BJ (cell line): ENCODE results near the gene KCNC4. TPM values are rescaled to one million over a fixed set of nuclear protein-coding genes. Genes with fewer than 3 reads are reported as not detected.

ENCODE experiments used
- CTCF ChIA-PET: fragments of 350-600 bp; formaldehyde crosslinking; extraction: SDS; loops from one replicate; lab custom pipeline; 2021; ENCODE audit warnings: antibody characterized with exemption, inconsistent platforms; lab: Yijun Ruan, JAX
- POLR2A ChIA-PET: fragments of 300-600 bp; sonication (Branson Sonifier 250); formaldehyde crosslinking; extraction: SDS; loops from one replicate; lab custom pipeline; 2021; ENCODE audit warnings: antibody characterized with exemption; lab: Charles Lee
- DNase-seq: peaks from one replicate; pipeline ENCODE4 v3.0.0-alpha.2; 2011; ENCODE audit warnings: low read depth
- H3K27me3 ChIP-seq: 2 replicates; pipeline ENCODE4 v1.6.0; 2011; ENCODE audit warnings: low read length; ENCODE audit not compliant: control insufficient read depth, insufficient read depth
- H3K36me3 ChIP-seq: 2 replicates; pipeline ENCODE4 v1.5.1; 2011; ENCODE audit warnings: low read length; ENCODE audit not compliant: control insufficient read depth, insufficient read depth
- H3K4me3 ChIP-seq: 2 replicates; pipeline ENCODE4 v1.5.1; 2011; ENCODE audit warnings: low read depth, mild to moderate bottlenecking, control low read depth, low read length
- polyA plus RNA-seq: library from polyadenylated mRNA; depleted of rRNA; stranded (reverse); fragments of >200 nt; gene quantifications from 2 replicates; pipeline ENCODE4 v1.2.3, GENCODE V29; 2011
- TF ChIP-seq, protein P1 (sequence below): IDR thresholded peaks from 2 replicates; pipeline ENCODE4 v1.5.1; 2011; ENCODE audit warnings: low read depth, mild to moderate bottlenecking, control low read depth, inconsistent platforms, low read length, moderate library complexity; ENCODE audit not compliant: insufficient read depth

Gene KCNC4
- polyA plus RNA-seq, 1 experiment: 2.6 TPM

DNA sequence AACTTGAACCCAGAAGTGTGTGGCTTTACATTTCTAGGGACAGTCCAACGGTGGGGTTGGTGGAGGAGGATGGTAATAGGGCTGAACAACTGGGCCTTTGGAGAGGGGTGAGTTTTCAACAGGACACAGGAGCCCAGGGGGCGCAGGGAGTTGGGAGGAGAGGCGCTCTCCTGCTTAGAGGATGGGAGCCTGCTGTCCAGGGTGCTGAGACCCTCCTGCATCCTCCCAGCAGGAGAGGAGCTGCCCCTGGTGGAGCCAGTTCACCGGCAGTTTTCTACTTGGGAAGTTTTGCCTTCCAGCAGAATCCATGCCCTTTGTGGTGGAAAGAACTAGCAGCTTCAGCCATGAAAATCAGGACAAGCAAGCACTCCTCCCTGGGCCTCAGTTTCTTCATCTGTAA, 8.6 kb downstream of the KCNC4 start:
- ChIA-PET CTCF (interaction anchor here (1.0 kb wide), 1 partner anchor 94 kb away, joined by 5 read pairs; no protein-coding TSS in a partner anchor), POLR2A (no interaction called here)
- TF ChIP-seq, protein P1, sequence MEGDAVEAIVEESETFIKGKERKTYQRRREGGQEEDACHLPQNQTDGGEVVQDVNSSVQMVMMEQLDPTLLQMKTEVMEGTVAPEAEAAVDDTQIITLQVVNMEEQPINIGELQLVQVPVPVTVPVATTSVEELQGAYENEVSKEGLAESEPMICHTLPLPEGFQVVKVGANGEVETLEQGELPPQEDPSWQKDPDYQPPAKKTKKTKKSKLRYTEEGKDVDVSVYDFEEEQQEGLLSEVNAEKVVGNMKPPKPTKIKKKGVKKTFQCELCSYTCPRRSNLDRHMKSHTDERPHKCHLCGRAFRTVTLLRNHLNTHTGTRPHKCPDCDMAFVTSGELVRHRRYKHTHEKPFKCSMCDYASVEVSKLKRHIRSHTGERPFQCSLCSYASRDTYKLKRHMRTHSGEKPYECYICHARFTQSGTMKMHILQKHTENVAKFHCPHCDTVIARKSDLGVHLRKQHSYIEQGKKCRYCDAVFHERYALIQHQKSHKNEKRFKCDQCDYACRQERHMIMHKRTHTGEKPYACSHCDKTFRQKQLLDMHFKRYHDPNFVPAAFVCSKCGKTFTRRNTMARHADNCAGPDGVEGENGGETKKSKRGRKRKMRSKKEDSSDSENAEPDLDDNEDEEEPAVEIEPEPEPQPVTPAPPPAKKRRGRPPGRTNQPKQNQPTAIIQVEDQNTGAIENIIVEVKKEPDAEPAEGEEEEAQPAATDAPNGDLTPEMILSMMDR: 0 out of 2 replicates have a peak, but pooled peaks have one; percentile 4
- DNase-seq: no peak
- Histone ChIP-seq H3K4me3 (no peak overlapping the region), H3K27me3 (no peaks in the 10 kb centered on the region), H3K36me3 (peaks cover 2% of the 10 kb centered on the region)

DNA sequence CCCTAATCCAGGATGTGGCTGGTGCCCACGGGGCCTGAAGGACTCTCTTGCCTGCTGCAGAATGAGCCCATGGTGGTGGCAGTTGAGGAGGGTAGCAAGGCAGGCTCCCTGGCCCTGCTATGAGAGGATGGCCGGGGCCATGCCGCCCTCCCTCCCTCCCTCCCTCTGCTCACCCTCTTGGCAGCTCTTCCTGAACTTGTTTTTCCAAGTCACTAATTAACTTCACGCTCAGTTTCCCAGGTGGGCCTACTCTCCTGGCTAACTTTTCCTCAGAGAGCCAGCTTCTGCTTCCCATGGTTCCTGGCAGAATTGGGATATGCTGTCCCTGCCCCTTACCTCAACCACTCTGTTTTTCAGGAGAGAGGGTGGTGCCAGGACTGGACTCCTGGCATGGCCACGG, 10.2 kb downstream of the KCNC4 start:
- CTCF ChIA-PET: interaction anchor here (1.0 kb wide), 1 partner anchor 13 kb away, joined by 3 read pairs; no protein-coding TSS in a partner anchor
- no peaks in the 10 kb centered on the region for H3K27me3 ChIP-seq
- DNase-seq: no peak
- POLR2A ChIA-PET: no interaction called here
- H3K4me3 ChIP-seq: no peak overlapping the region
- TF ChIP-seq, protein P1: no peak
- H3K36me3 ChIP-seq: peaks cover 2% of the 10 kb centered on the region

DNA sequence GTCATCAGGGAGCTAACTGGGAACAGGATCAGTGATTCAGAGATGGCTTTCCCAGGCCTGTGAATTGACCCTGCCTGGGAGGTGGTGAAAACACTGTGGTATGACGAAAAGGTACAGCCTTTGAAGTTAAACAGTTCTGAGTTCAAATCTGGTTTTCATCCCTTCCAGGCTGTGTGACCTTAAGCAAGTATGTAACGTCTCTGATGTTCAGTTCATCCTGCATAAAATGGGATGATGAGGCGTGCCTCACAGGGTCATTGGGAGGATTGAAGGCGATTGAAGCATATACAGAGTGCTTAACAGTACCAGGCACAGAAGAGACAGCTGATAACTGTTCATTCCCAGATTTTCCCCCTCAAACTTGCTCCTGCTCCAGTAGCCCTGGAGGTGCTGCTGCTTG, 11.0 kb downstream of the KCNC4 start:
- TF ChIP-seq, protein P1: no peak
- ChIA-PET POLR2A (no interaction called here), CTCF (interaction anchor here (1.0 kb wide), 1 partner anchor 13 kb away, joined by 3 read pairs; no protein-coding TSS in a partner anchor)

DNA sequence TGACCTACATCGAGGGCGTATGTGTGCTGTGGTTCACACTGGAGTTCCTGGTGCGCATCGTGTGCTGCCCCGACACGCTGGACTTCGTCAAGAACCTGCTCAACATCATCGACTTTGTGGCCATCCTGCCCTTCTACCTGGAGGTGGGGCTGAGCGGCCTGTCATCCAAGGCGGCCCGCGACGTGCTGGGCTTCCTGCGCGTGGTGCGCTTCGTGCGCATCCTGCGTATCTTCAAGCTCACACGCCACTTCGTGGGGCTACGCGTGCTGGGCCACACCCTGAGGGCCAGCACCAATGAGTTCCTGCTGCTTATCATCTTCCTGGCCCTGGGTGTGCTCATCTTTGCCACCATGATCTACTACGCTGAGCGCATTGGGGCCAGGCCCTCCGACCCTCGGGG, 13.0 kb downstream of the KCNC4 start:
- ChIA-PET POLR2A (no interaction called here), CTCF (interaction anchor here (2.1 kb wide), 1 partner anchor 15 kb away, joined by 12 read pairs; no protein-coding TSS in a partner anchor)
- peaks cover 2% of the 10 kb centered on the region; the same call in 1 of the 2 replicates for H3K36me3 ChIP-seq
- no peak overlapping the region for H3K4me3 ChIP-seq
- TF ChIP-seq, protein P1: no peak
- no peaks in the 10 kb centered on the region for H3K27me3 ChIP-seq
- DNase-seq: no peak

More for the DNA sequence above, 11.0 kb downstream of the KCNC4 start:
- DNase-seq: no peak
- H3K4me3 ChIP-seq: no peak overlapping the region
- H3K36me3 ChIP-seq: peaks cover 2% of the 10 kb centered on the region
- H3K27me3 ChIP-seq: no peaks in the 10 kb centered on the region

DNA sequence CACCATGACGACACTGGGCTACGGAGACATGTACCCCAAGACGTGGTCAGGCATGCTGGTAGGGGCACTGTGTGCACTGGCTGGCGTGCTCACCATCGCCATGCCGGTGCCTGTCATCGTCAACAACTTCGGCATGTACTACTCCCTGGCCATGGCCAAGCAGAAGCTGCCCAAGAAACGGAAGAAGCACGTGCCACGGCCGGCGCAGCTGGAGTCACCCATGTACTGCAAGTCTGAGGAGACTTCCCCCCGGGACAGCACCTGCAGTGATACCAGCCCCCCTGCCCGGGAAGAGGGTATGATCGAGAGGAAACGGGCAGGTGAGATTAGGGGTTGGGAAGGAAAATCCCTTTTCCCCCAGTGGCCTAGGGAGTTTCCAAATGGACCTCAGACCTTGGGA, 13.5 kb downstream of the KCNC4 start:
- no peak for DNase-seq
- H3K27me3 ChIP-seq: no peaks in the 10 kb centered on the region
- TF ChIP-seq, protein P1: no peak
- ChIA-PET POLR2A (no interaction called here), CTCF (interaction anchor here (2.1 kb wide), 1 partner anchor 16 kb away, joined by 12 read pairs; no protein-coding TSS in a partner anchor)
- H3K36me3 ChIP-seq: peaks cover 2% of the 10 kb centered on the region; the same call in 1 of the 2 replicates
- H3K4me3 ChIP-seq: no peak overlapping the region
